Measurements from ENCODE around the gene TLX2. TPM values are rescaled to one million over a fixed set of nuclear protein-coding genes. Genes with fewer than 3 reads are reported as not detected.
A peak's percentile ranks its signal among the peaks of the same experiment; 100 is the strongest.

TLX2 gene
- total and polyA plus RNA-seq, 2 of the 13 experiments (the other 11 are each of a cell fraction or from before 2014, with no cell fraction given), result 0.05 to 0.20 TPM

- TF ChIP-seq THAP7 (CRISPR knock-in tag; IDR thresholded peaks at IDR 0.05) (peak; percentile 49; the same call in 1 of the 2 replicates), SAP130 (CRISPR knock-in tag; IDR thresholded peaks at IDR 0.05; ENCODE audit: low read depth) (peak; percentile 98), ZNF83 (CRISPR knock-in tag; IDR thresholded peaks at IDR 0.05; ENCODE audit: borderline replicate concordance) (no peak), DMTF1 (CRISPR knock-in tag; IDR thresholded peaks at IDR 0.05) (no peak), EED (CRISPR knock-in tag; IDR thresholded peaks at IDR 0.05) (0 out of 2 replicates have a peak, but pooled peaks have one; percentile 57), ZNF484 (CRISPR knock-in tag; IDR thresholded peaks at IDR 0.05; ENCODE audit: borderline replicate concordance, low read depth) (no peak), ZNF841 (CRISPR knock-in tag; IDR thresholded peaks at IDR 0.05; ENCODE audit: borderline replicate concordance) (no peak), ZNF317 (CRISPR knock-in tag; IDR thresholded peaks at IDR 0.05) (peak; percentile 100), ZNF124 (CRISPR knock-in tag; IDR thresholded peaks at IDR 0.05) (peak; percentile 84; the same call in 1 of the 2 replicates), SATB2 (CRISPR knock-in tag; IDR thresholded peaks at IDR 0.05) (no peak), ZNF3 (CRISPR knock-in tag; IDR thresholded peaks at IDR 0.05) (no peak), ZNF589 (CRISPR knock-in tag; conservative IDR thresholded peaks at IDR 0.05) (no peak; the same call in 1 of the 2 replicates), THAP11 (CRISPR knock-in tag; IDR thresholded peaks at IDR 0.05) (peak; percentile 99), ARNT2 (CRISPR knock-in tag; IDR thresholded peaks at IDR 0.05; ENCODE audit: low read depth) (peak; percentile 46), GTF2F1 (IDR thresholded peaks at IDR 0.05; ENCODE audit: low read length) (no peak), PCBP1 (IDR thresholded peaks at IDR 0.05; ENCODE audit: borderline replicate concordance, low read depth, low read length) (no peak), SOX6 (IDR thresholded peaks at IDR 0.05) (no peak), SOX6 (CRISPR knock-in tag; IDR thresholded peaks at IDR 0.05) (peak; percentile 21; the same call in 1 of the 2 replicates), ZMYM4 (CRISPR knock-in tag; IDR thresholded peaks at IDR 0.05) (peak; percentile 30; the same call in 1 of the 2 replicates)
- TF ChIP-seq, protein P1, sequence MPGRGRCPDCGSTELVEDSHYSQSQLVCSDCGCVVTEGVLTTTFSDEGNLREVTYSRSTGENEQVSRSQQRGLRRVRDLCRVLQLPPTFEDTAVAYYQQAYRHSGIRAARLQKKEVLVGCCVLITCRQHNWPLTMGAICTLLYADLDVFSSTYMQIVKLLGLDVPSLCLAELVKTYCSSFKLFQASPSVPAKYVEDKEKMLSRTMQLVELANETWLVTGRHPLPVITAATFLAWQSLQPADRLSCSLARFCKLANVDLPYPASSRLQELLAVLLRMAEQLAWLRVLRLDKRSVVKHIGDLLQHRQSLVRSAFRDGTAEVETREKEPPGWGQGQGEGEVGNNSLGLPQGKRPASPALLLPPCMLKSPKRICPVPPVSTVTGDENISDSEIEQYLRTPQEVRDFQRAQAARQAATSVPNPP (CRISPR knock-in tag; IDR thresholded peaks at IDR 0.05), result no peak
- TF ChIP-seq, protein P2, sequence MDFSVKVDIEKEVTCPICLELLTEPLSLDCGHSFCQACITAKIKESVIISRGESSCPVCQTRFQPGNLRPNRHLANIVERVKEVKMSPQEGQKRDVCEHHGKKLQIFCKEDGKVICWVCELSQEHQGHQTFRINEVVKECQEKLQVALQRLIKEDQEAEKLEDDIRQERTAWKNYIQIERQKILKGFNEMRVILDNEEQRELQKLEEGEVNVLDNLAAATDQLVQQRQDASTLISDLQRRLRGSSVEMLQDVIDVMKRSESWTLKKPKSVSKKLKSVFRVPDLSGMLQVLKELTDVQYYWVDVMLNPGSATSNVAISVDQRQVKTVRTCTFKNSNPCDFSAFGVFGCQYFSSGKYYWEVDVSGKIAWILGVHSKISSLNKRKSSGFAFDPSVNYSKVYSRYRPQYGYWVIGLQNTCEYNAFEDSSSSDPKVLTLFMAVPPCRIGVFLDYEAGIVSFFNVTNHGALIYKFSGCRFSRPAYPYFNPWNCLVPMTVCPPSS (IDR thresholded peaks at IDR 0.05), result no peak
- TF ChIP-seq, protein P3, sequence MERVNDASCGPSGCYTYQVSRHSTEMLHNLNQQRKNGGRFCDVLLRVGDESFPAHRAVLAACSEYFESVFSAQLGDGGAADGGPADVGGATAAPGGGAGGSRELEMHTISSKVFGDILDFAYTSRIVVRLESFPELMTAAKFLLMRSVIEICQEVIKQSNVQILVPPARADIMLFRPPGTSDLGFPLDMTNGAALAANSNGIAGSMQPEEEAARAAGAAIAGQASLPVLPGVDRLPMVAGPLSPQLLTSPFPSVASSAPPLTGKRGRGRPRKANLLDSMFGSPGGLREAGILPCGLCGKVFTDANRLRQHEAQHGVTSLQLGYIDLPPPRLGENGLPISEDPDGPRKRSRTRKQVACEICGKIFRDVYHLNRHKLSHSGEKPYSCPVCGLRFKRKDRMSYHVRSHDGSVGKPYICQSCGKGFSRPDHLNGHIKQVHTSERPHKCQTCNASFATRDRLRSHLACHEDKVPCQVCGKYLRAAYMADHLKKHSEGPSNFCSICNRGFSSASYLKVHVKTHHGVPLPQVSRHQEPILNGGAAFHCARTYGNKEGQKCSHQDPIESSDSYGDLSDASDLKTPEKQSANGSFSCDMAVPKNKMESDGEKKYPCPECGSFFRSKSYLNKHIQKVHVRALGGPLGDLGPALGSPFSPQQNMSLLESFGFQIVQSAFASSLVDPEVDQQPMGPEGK (CRISPR knock-in tag; IDR thresholded peaks at IDR 0.05), result peak; percentile 78
These were observed 11.7 kb downstream of the TLX2 start, which contains the start of gene DQX1 (continued) for GRCh38 chr2:74525717-74526648.

Data from HepG2 (cell line).